Sigmoid colon (tissue), 7 donors: Measurements from ENCODE around the gene SNRNP48. TPM values are rescaled to one million over a fixed set of nuclear protein-coding genes. Genes with fewer than 3 reads are reported as not detected.

Experiments used
- polyA plus RNA-seq, 3 donors: library from polyadenylated mRNA; stranded (reverse); fragments of 200-250 nt; gene quantifications; one replicate each; pipeline ENCODE4 v1.2.3, GENCODE V29; 2013
- total RNA-seq, 4 donors: library from RNA; depleted of rRNA; stranded (reverse); fragments of >200 nt; gene quantifications; one replicate each; pipeline ENCODE4 v1.1.0, GENCODE V29; 2016
- donor health status: healthy with polysubstance abuse.
- donor health status: Bipolar disorder and iron deficiency.
- donor health status: healthy.

SNRNP48 gene
- total and polyA plus RNA-seq, 7 donors: 7.8 to 18.6 (median 12.5) TPM

Other genes with a start within 250 kb of the SNRNP48 start
- not detected for gene CAGE1, start 200.5 kb upstream of the SNRNP48 start, total RNA-seq
- gene CAGE1, start 200.5 kb upstream of the SNRNP48 start, polyA plus RNA-seq: under 1 TPM in 1 of 3 donors, not detected in 2; 0.04 TPM
- 10 to 100 TPM; 14.7 to 16.9 (median 15.9) TPM for gene RIOK1, start 200.4 kb upstream of the SNRNP48 start, total RNA-seq
- gene RIOK1, start 200.4 kb upstream of the SNRNP48 start, polyA plus RNA-seq: 10 to 100 TPM; 10.2 to 16.0 (median 11.6) TPM
- 1 to 10 TPM; 4.2 to 5.0 (median 5.0) TPM for gene DSP, start 48.5 kb upstream of the SNRNP48 start, total RNA-seq
- gene DSP, start 48.5 kb upstream of the SNRNP48 start, polyA plus RNA-seq: 10 to 100 TPM; 39.0 to 61.3 (median 42.4) TPM
- gene BMP6, start 135.9 kb downstream of the SNRNP48 start, total RNA-seq: 1 to 10 TPM; 1.5 to 5.3 (median 2.5) TPM
- under 1 TPM in 1 of 3 donors, not detected in 2; 0.64 TPM for gene BMP6, start 135.9 kb downstream of the SNRNP48 start, polyA plus RNA-seq